HG03196 (cell line): Measurements from ENCODE around the gene APELA.

Source experiments
- ATAC-seq: cut with Tn5 transposase; IDR thresholded peaks from one replicate; pipeline ENCODE4 v1.9.1; 2021; ENCODE audit not compliant: unreplicated experiment

The APELA gene, protein sequence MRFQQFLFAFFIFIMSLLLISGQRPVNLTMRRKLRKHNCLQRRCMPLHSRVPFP

DNA sequence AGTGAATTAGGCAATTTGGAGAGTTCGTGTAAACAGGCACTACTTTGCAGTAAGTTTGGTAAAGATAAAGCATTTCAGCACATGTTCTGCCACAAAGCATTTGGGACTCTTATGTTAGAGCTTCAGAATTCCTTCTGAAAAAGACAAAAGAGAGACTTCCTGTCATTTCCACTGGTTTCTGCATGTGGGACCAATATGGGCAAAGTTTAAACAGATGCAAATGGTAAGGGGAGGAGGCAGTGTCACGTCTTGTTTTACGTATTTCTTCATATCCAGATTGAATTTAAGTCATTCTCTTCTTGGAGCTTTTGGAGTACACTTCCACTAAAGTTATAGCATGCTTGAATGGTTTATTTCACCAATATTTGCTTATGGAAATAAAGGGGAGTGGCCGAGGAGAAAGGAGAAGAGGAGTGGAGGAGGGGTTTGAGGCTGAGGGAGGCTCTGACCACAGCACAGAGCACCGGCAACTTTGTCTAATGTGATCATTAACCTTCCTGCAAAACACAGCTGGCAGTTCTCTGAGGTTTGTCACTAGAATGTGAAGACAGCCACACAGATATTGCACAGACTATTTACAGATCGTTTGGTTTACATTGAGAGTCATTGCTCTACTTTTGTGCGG is at the start of gene APELA:
TSS of gene APELA (plus strand) at position 479 of the 625 bp plus-strand sequence. CDS start 154 bp downstream, outside the sequence.
- peak; percentile 100 for ATAC-seq

DNA sequence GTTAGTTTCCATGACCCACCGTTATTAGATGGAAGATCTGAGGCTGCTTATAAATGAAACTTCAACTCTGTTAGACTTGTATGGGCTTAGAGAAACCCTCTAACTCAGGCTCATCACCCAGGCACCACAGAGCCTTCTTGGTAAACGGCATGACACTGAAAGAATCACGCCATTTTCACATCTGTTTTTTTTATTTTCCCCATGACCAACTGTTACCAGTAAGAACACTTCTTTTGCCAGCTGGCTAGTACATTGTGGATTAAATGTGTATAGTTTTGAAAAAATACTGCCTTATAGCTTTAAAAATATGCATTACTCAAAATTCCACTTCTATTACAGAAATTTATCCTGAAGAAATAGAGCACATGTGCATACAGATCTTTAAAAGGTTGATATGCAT is 48.0 kb upstream of the APELA start:
- ATAC-seq: no peak

DNA sequence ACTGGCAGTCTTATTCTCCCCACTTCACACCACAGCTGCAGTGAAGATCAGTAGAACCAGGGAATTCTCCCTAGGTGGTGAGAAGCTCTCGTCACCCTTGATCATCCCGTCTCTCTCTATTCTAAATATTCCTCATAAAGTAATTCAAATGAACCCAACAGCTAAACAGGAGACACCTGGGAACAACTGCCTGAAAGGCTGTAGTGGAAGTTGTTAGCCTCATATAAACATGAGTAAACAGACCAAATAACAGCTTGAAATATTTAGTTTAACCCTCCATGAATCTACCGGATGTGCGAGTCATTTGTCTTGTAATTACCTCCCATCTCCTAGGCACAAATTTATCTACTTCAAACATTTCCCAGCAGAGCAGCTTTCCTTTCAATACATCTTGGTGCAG is 30.4 kb upstream of the APELA start:
- no peak for ATAC-seq

DNA sequence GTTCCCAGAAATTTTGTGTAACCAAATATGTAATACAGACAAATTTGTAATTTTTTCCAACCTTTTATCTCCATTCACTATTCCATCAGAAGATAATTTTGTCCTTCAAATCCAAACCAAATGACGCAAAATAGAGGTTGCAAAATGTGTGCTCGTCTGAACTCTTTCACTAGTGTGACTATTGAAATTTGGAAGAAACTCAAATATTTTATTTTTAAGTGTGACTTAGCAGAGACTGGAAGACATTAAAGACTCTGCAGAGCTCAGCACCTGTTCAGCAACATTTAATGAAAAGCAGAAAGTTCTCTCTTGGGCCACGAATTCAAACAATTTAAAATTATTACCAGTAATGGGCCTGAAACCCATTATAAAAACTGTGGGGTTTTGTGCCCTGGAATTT is 30.0 kb upstream of the APELA start:
- ATAC-seq: no peak

DNA sequence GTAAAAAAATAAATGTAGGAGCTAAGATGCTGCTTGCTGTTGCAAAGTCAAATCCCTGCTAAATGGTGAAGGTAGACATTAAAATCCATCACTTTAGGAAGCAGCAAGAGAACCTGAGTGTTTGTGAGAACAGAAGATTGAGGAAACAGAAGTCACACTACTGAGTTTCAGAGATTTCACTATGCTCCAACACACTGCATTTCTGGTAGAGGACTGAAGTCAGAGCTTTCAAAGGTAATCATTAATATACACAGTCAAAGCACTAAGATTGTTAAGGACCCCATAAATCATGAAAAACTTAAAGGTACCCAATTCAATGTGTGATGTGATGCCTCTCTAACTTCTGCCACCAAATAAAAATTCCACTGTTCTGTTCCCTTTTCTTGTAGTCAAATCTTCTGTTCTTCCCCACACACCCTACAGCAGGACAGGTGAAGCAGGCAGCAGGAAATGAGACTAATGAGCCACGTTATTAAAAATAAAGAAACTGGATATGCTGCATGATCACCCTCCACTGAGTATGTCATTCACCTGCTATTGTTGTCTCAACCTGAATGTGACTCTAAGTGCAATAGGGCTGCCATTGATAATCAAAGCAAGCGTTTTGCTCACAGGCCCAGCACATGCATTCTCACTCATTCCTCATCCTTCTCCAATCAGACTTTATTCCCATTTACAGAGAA is 28.9 kb upstream of the APELA start:
- peak; percentile 94 for ATAC-seq

DNA sequence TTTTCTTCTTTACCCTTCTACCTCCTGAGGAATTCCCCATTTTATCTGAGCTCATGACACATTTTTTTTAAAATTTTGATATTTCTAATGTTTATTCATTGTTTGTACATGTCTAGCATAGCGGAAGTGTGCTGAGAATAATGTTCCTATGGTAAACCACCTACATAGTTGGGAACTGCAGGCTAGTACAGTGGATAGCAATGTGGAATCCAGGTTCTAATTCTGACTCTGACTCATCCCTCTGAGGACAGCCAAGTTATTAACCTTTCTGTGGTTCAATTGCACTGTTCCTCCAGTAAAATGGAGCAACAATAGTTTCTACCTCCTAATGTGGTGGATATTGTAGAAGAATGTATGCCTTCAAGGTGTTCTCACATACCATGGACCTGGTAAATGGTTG is 20.6 kb upstream of the APELA start:
- ATAC-seq: no peak

DNA sequence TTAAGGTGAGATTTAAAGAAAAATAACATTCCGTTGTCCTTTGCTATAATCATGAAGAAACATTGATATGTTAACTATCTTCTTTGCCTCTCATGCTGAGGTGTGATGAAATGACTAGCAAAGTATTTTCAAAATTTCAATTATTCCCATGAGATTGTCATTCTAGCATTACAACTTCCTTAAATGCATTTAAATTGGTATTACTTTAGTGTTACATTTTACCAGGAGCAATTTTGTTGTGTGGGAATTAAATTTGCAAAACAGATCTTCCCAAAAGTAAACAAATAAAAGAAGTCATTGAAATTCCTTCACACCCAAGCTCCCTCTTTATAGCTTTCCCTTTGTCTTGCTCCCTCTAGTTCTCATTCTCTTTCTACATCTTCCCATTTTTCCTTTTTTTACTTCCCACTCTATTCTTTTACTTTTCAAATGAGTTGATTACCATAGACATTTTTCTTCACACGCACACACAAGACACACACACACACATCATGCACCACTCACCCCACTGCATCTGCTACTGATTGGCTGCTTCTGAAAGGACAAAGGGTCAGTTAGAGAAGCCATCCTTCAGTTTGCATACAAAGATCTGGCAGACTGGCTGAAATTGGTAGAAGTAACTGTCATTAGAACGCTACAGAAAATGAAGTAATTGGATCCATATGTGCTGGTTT is 10.0 kb upstream of the APELA start:
- ATAC-seq: no peak

DNA sequence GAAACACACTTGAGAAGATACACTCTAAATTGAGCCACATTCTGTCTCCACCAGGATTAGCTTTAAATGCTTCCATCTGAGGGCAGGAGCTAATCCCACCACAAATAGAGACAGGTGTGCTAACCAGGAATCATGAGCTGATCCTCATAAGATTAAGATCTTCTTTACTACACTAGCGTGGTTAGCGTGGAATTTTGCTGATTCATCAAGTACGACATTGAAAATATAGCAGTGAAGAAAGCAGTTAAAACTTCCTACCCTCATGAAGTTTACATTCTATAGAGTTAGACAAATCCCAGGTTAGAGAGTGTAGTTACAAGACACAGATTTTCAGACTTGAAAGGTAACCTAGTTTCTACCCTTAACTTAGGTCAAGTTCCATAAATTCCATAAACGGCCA is 5.3 kb upstream of the APELA start:
- ATAC-seq: no peak

DNA sequence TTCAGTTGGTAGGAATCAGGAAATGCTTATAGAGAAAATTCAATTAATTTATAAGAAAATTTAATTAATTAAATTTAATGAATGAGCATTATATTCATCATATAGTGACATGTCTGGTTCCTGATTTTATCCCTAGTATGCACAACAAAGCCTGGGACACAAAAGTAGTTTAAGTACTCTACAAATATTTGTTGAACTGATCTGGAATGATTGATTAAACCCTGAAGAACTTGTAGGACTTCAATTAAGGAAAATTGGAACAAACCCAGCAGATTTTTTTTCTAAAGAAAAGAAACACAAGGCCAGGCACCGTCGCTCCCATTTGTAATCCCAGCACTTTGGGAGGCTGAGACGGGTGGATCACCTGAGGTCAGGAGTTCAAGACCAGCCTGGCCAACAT is 4.5 kb upstream of the APELA start:
- no peak for ATAC-seq

DNA sequence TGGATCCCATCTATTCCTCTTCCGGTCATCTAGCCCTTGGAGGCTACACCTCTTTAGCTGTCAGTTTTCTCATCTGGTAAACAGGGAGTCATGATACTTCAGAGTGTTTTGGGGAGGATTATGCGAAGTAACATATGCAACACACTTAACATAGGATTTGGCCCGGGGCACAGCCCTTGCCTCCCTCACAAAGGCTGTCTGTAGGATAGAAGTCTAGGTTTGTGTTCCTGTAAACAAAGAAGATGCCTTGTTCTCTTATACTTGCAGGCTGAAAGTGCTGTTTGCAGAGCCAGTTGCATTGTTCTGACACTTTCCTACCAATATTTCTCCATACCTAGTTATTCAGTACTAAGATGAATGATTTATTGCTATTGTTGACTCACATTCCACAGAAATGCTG is 2.2 kb upstream of the APELA start:
- no peak for ATAC-seq

DNA sequence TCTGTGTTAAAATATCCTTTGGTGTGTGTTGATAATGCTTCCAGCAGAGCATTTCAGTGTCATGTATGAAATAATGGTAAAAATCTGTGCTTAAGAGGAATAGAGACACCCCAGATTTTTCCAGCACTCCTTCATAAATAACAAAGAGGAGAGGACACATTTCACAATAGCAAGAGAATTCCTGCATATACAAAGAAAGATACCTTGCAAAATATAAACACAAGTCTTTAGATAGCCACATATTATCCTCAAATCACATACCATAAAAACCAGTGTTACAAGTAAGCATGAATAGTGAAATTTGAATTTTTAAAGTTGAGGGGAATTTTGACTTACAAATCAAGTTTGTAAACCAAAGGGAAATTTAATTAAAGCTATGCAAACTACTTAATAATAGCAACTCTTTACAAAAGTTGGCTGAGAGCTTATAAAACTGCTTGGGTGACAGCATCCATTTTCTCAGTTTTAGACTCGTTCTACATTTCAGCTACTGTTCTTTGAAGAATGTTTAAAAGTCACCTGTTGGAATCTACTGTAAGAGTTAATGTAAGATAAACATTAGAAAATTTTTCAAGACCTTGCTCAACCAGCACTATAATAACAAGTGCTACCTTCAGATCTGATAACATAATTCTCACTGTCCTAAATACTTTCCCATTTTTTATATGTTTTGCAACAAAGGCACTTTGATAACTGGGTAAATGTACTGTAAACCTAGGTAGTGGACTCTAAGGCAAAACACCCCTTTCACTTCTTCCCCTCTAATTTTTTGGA is 3.7 kb downstream of the APELA start:
- no peak for ATAC-seq

DNA sequence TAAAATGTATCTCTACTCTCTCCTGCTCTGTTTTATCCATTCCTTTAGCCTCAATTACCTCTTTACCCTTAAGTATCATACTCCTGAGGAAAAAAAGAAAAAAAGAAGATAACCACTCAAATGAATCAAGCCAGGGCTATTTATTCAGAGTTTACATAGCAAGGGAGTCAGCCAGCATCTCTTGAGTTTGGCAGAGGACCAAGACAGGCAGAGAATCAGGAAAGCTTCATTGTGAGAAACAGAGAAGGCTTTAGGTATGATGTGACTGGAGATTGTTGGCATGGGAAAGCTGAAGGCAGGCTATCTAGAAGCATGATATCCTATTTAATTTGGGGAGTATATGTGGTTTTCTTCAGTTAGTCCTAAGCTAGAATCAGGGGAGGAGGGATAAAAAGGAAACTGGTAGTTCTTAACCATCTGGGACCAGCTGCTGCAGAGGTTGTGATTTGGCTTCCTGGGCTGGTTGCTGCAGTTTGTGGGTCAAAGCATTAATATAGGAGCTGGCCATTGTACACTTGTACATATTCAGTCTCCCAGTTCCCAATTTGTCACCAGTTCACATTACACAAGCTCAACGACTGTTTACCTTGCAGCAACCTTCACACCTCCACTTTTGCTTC is 11.2 kb downstream of the APELA start:
- peak; percentile 29 for ATAC-seq

DNA sequence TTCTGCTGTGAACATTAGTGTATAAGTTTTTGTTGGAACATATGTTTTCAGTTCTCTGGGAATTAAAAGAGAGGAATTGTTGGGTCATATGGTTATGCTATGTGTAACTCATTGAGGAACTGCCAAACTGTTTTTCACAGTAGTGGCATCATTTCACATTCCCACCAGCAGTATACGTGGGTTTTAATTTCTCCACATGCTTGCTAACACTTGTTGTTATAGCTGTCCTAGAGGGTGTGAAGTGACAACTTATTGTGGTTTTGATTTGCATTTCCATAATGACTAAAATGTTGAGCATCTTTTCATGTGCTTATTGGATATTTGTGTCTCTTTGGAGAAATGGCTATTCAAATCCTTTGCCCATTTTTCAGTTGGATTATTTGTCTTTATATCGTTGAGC is 13.7 kb downstream of the APELA start:
- no peak for ATAC-seq

DNA sequence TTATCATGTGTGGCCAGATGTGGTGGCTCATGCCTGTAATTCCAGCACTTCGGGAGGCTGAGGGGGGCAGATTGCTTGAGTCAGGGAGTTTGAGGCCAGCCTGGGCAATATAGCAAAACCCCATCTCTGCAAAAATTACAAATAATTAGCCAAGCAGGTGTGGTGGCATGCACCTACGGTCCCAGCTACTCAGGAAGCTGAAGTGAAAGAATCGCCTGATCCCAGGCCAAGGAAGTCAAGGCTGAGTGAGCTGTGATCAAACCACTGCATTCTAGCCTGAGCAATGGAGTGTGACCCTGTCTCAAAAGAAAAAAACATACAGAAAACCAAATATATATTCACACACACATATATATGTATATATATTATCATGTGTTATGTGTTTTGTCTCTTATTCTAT is 15.0 kb downstream of the APELA start:
- peak; percentile 88 for ATAC-seq

DNA sequence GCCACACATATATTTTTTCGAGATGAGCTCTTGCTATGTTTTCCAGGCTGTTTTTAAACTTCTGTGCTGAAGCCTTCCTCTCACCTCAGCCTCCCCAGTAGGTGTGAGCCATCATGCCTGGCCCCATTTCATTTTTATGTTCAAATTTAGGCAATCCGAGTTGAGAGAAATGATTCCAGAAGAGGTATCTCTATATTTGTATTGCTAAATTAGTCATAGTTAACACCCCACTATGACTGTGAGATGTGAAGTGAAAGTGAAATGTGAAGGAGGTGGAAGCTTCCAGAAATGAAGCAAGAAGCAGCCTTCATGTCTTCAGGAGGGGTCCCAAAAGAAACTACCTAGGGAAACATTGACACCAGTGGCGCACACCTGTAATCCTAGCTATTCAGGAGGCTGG is 17.7 kb downstream of the APELA start:
- peak; percentile 55 for ATAC-seq

DNA sequence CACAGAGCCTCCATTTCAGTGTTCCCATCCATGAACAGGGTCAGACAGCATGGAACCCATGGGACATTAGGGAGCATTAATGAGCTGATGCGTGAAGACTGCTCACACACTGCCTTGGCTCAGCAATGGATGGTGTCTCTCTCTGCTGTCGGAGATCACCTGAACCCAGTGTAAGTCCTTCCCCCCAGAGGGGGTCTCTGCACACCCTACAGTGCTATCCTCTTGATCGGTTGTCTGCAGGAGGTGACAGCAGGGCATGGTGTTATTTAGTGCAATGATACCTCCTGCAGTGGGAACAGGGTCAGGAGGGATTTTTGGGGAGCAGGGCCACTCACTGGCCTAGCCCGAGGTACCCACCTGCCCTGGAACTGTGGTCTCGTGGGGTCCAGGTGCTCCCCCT is 25.6 kb downstream of the APELA start:
- ATAC-seq: no peak

DNA sequence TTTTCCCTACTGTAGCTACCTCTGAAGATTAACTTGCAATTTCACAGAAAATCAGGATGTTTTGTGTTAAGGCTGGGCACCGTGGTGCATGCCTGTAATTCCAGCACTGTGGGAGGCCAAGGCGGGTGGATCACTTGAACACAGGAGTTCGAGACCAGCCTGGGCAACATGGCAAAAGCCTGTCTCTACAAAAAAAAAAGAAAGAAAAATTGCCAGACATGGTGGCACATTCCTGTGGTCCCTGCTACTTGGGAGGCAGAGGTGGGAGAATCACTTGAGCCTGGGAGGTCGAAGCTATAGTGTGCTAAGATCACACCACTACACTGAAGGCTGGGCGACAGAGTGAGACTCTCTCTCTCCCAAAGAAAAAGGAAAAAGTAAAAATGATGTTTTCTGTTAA is 27.4 kb downstream of the APELA start:
- ATAC-seq: no peak

DNA sequence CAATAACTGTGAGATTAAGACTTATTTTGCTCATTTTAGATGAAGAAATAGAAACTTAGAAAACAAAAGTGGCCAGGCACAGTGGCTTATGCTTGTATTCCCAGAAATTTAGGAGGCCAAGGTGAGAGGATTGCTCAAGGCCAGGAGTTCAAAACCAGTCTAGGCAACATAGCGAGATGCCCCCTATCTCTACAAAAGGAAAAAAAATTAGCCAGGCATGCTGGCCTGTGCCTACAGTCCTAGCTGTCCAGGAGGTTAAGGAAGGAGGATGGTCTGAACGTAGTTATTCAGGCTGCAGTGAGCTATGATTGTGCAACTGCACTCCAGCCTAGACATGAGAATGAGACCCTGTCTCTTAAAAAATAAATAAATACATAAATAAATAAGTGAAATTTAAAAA is 28.0 kb downstream of the APELA start:
- ATAC-seq: no peak

DNA sequence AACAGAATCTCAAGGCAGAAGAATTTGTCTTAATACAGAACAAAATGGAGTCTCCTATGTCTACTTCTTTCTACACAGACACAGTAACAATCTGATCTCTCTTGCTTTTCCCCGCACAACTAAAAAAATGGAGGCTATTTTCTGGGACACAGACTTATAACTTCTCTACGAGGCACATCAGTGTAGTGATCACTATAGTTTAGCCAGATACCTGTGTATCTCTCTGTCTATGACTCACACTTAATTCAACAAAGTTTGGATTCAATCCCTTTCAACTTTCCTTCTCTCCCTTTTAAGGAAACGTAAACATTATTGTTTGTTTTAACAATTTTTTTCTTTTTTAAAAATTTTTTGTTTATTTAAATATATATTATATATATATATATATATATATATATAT is 29.4 kb downstream of the APELA start:
- ATAC-seq: no peak

DNA sequence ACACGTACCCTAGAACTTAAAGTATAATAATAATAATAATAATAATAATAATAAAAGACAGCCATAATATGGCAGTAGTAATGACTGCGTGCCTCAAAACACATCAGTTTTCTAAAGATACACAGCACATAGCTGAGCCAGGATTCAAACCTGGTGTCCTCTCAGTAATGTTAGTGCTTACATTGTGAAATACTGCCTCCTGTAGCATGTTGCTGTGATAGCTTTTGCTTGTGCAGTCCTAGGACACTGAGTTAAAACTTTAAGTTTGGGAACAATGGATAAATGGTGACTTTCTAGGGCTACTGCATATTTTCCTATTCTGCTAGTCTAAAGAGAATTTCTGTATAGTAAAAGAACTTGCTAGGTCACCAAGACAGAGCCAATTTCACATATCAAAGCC is 36.5 kb downstream of the APELA start:
- peak; percentile 59 for ATAC-seq

DNA sequence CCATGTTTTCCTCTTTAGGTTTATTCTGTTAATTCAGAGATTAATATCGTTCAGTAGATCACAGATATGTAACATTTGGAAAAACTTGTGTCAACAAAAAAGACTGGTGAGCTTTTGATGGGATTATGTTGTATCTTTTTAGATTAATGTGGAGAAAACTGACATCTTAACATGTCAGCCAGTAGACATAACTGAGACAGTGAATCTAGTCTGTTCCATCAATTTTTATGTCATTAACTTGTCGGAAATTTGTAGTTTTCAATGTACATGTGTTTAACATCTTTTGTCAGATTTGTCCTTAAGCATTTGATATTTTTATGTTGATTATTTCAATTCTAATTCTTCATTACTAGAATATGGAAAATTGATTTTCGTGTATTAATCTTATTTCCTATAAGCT is 42.0 kb downstream of the APELA start:
- ATAC-seq: no peak
